OCI-LY1 (cell line): ENCODE measurements around the gene PLPP6.

ENCODE experiments used
- H2AFZ ChIP-seq: fragments of 200-600 bp; sonication (generic), shearing (Covaris generic); 2 replicates; pipeline ENCODE4 v1.6.0; 2014; ENCODE audit warnings: antibody characterized with exemption, mild to moderate bottlenecking, low read length
- H3F3A ChIP-seq: fragments of 200-600 bp; sonication (generic), shearing (Covaris generic); 2 replicates; pipeline ENCODE4 v1.6.0; 2014; ENCODE audit warnings: mild to moderate bottlenecking, antibody characterized with exemption, low read length, moderate library complexity; ENCODE audit not compliant: insufficient read depth
- H3K27ac ChIP-seq: fragments of 200-600 bp; sonication (generic); 2 replicates; pipeline ENCODE4 v1.5.1; 2014; ENCODE audit warnings: low read length, mixed run types, mild to moderate bottlenecking, low read depth; ENCODE audit not compliant: poor library complexity, severe bottlenecking
- H3K27me3 ChIP-seq: fragments of 200-600 bp; sonication (generic); 2 replicates; pipeline ENCODE4 v1.6.0; 2014; ENCODE audit warnings: antibody characterized with exemption, mild to moderate bottlenecking, low read length, moderate library complexity; ENCODE audit not compliant: insufficient read depth
- H3K36me3 ChIP-seq: fragments of 200-600 bp; sonication (generic); 2 replicates; pipeline ENCODE4 v1.6.1; 2014; ENCODE audit warnings: mild to moderate bottlenecking, antibody characterized with exemption, low read length, moderate library complexity, mixed read lengths; ENCODE audit not compliant: insufficient read depth
- H3K4me1 ChIP-seq: fragments of 200-600 bp; sonication (generic); 2 replicates; pipeline ENCODE4 v1.5.1; 2014; ENCODE audit warnings: mild to moderate bottlenecking, low read length, moderate library complexity; ENCODE audit not compliant: insufficient read depth, severe bottlenecking
- H3K4me2 ChIP-seq: fragments of 200-600 bp; sonication (generic), shearing (Covaris generic); 2 replicates; pipeline ENCODE4 v1.6.1; 2014; ENCODE audit warnings: low read length
- H3K4me3 ChIP-seq: fragments of 200-600 bp; sonication (generic); 2 replicates; pipeline ENCODE4 v1.5.1; 2014; ENCODE audit warnings: low read length, low read depth, mild to moderate bottlenecking, mixed read lengths; ENCODE audit not compliant: poor library complexity, severe bottlenecking
- H3K79me2 ChIP-seq: fragments of 200-600 bp; shearing (Covaris generic); 2 replicates; pipeline ENCODE4 v1.6.1; 2016; ENCODE audit warnings: mixed run types, low read length, mixed read lengths; ENCODE audit not compliant: insufficient read depth
- H3K9ac ChIP-seq: fragments of 200-600 bp; sonication (generic), shearing (Covaris generic); 2 replicates; pipeline ENCODE4 v1.6.1; 2014; ENCODE audit warnings: mild to moderate bottlenecking, low read length, mixed read lengths
- H3K9me2 ChIP-seq: fragments of 200-600 bp; sonication (generic), shearing (Covaris generic); 2 replicates; pipeline ENCODE4 v1.6.1; 2014; ENCODE audit warnings: low read depth, mild to moderate bottlenecking, low read length, mixed read lengths
- H3K9me3 ChIP-seq: fragments of 200-600 bp; shearing (Covaris generic); 2 replicates; pipeline ENCODE4 v1.6.1; 2014; ENCODE audit warnings: low read length, mixed read lengths
- H4K20me1 ChIP-seq: fragments of 200-600 bp; sonication (generic), shearing (Covaris generic); 2 replicates; pipeline ENCODE4 v1.6.0; 2016; ENCODE audit warnings: mild to moderate bottlenecking, low read length; ENCODE audit not compliant: insufficient read depth
- EZH2 ChIP-seq: fragments of 200-600 bp; sonication (generic), shearing (Covaris generic); IDR thresholded peaks from 2 replicates; pipeline ENCODE4 v1.8.0; 2017; ENCODE audit warnings: borderline replicate concordance, mixed run types, mild to moderate bottlenecking, antibody characterized with exemption, low read length, moderate library complexity, mixed read lengths
- TF ChIP-seq, protein P1 (sequence below): fragments of 200-600 bp; sonication (generic), shearing (Covaris generic); IDR thresholded peaks from 2 replicates; pipeline ENCODE4 v1.5.1; 2017; ENCODE audit warnings: mild to moderate bottlenecking, antibody characterized with exemption, low read length, moderate library complexity, mixed read lengths

Gene PLPP6

DNA sequence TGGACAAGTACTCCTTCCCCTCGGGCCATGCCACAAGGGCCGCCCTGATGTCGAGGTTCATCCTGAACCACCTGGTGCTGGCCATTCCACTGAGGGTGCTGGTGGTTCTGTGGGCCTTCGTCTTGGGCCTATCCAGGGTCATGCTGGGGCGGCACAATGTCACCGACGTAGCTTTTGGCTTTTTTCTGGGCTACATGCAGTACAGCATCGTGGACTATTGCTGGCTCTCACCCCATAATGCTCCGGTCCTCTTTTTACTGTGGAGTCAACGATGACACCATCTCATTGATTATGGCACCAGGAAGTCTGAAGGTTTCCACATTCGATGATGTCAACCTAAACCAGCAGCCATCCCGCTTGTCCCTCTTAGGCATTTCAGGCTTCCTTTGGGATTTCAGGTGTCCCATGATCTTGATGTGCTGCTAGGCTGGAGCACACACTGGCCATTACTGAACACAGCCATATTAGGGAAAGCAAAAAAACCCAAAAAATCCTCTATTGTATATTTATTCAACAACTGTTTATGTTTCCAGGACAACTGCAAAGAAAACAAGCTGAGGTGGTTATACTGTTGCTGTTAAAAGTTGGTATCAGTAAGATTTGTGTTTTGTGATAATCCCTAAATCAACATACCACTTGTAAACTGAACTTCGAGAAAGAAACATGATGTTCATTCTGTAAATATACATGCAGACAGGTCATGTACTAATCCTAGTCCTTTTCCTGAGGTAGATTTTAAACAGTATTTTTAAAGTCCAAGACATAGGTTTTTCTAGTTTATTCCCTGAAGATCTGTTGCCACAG lies 1.1 kb downstream of the PLPP6 start:
- Histone ChIP-seq H3K79me2 (no peaks in the 10 kb centered on the region), H3K4me2 (peak overlapping the region; percentile 72), H3K27ac (no peak overlapping the region), H3K9ac (peak overlapping the region; percentile 75; the same call in 1 of the 2 replicates), H3K4me1 (peaks cover 53% of the 10 kb centered on the region), H4K20me1 (no peaks in the 10 kb centered on the region), H3K4me3 (peak overlapping the region; percentile 90), H3K9me2 (no peaks in the 10 kb centered on the region), H3K9me3 (no peaks in the 10 kb centered on the region), H3K27me3 (no peaks in the 10 kb centered on the region), H3K36me3 (no peaks in the 10 kb centered on the region), H2AFZ (no peak overlapping the region), H3F3A (no peaks in the 10 kb centered on the region)
- TF ChIP-seq, protein P1, sequence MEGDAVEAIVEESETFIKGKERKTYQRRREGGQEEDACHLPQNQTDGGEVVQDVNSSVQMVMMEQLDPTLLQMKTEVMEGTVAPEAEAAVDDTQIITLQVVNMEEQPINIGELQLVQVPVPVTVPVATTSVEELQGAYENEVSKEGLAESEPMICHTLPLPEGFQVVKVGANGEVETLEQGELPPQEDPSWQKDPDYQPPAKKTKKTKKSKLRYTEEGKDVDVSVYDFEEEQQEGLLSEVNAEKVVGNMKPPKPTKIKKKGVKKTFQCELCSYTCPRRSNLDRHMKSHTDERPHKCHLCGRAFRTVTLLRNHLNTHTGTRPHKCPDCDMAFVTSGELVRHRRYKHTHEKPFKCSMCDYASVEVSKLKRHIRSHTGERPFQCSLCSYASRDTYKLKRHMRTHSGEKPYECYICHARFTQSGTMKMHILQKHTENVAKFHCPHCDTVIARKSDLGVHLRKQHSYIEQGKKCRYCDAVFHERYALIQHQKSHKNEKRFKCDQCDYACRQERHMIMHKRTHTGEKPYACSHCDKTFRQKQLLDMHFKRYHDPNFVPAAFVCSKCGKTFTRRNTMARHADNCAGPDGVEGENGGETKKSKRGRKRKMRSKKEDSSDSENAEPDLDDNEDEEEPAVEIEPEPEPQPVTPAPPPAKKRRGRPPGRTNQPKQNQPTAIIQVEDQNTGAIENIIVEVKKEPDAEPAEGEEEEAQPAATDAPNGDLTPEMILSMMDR: no peak
- TF ChIP-seq EZH2: no peak

DNA sequence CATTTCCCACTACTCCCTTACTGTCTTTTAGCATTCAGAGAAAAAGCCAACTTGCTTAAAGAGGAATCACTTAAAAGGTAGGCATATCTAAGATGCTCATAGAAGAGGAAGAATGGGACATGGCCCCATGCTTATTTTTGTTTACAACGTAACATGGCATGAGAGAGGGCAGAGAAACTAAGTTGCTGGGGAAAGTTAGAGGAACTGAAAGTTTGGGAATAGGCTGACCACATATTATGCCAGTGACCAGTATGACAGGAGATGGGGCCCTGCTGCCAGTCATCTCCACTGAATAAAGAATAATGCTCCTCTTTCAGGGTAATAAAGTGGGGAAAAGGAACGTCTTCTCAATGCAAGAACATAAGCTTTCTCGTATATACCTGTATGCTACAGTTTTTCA lies 1.9 kb downstream of the PLPP6 start:
- Histone ChIP-seq H3K27me3 (no peaks in the 10 kb centered on the region), H3F3A (no peaks in the 10 kb centered on the region), H3K79me2 (no peaks in the 10 kb centered on the region), H3K4me3 (peak overlapping the region; percentile 16), H3K9me3 (no peaks in the 10 kb centered on the region), H3K27ac (no peak overlapping the region), H3K9ac (no peak overlapping the region), H3K9me2 (no peaks in the 10 kb centered on the region), H3K4me2 (peak overlapping the region; percentile 72; the same call in 1 of the 2 replicates), H3K36me3 (no peaks in the 10 kb centered on the region), H3K4me1 (peaks cover 53% of the 10 kb centered on the region), H2AFZ (no peak overlapping the region), H4K20me1 (no peaks in the 10 kb centered on the region)
- TF ChIP-seq, protein P1: no peak
- no peak for TF ChIP-seq EZH2

DNA sequence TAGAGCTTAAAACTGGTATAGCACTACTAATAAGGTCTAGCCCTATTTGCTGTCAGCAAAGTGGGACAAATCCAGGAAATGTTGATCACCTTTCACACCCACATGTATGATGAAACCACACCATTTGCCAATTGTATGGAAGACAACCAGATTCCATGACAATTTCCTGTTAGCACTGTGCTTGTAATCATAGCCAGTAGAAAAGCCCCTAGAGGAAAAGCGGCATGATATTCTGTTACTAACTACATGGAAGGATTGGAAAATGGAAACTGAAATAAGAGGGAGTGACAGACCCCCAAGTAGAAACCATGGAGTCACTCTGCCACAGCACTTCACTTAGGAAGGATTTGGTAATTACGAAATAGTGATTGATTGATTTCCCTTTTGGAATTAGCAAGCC lies 3.3 kb downstream of the PLPP6 start:
- no peak overlapping the region for H3K4me2 ChIP-seq
- TF ChIP-seq EZH2: no peak
- TF ChIP-seq, protein P1: no peak
- H3K36me3 ChIP-seq: no peaks in the 10 kb centered on the region
- H3K27ac ChIP-seq: no peak overlapping the region
- H2AFZ ChIP-seq: no peak overlapping the region
- no peaks in the 10 kb centered on the region for H4K20me1 ChIP-seq
- no peak overlapping the region for H3K4me3 ChIP-seq
- H3K79me2 ChIP-seq: no peaks in the 10 kb centered on the region
- no peaks in the 10 kb centered on the region for H3K9me2 ChIP-seq
- H3K9me3 ChIP-seq: no peaks in the 10 kb centered on the region
- H3F3A ChIP-seq: no peaks in the 10 kb centered on the region
- no peak overlapping the region for H3K9ac ChIP-seq
- H3K4me1 ChIP-seq: peaks cover 53% of the 10 kb centered on the region
- H3K27me3 ChIP-seq: no peaks in the 10 kb centered on the region
